ENCODE data around the gene OR2D2. TPM values are rescaled to one million over a fixed set of nuclear protein-coding genes. Genes with fewer than 3 reads are reported as not detected.

Gene OR2D2, protein sequence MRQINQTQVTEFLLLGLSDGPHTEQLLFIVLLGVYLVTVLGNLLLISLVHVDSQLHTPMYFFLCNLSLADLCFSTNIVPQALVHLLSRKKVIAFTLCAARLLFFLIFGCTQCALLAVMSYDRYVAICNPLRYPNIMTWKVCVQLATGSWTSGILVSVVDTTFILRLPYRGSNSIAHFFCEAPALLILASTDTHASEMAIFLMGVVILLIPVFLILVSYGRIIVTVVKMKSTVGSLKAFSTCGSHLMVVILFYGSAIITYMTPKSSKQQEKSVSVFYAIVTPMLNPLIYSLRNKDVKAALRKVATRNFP
- not detected for polyA plus RNA-seq (2012; ENCODE audit: insufficient read length, low read depth)

GRCh38 chr11:6892400-6892799 is at the start of gene OR2D2:
Gene OR2D2 (minus strand): TSS chr11:6892500. CDS start chr11:6892500, 0 bp downstream.
- TF ChIP-seq SIN3A (IDR thresholded peaks at IDR 0.05; ENCODE audit: borderline replicate concordance, insufficient read depth, low read length) (no peak), POLR2AphosphoS5 (IDR thresholded peaks at IDR 0.05; ENCODE audit: low read depth, low read length) (no peak)

GRCh38 chr11:6941970-6942369 is 49.7 kb upstream of the OR2D2 start:
- TF ChIP-seq REST (IDR thresholded peaks at IDR 0.05; ENCODE audit: insufficient read depth in 1 of 2, low read depth in 2 of 2, low read length in 2 of 2) (no peak), POLR2AphosphoS5 (IDR thresholded peaks at IDR 0.05; ENCODE audit: low read depth, low read length) (no peak), FOXP2 (optimal IDR thresholded peaks at IDR 0.05; ENCODE audit: borderline replicate concordance, extremely low read depth, extremely low read length, insufficient read depth) (no peak), SIN3A (IDR thresholded peaks at IDR 0.05; ENCODE audit: borderline replicate concordance, insufficient read depth, low read length) (no peak), TAF1 (IDR thresholded peaks at IDR 0.05; ENCODE audit: borderline replicate concordance, insufficient read depth, low read length) (no peak)

GRCh38 chr11:6932145-6932544 is 39.8 kb upstream of the OR2D2 start:
- TF ChIP-seq FOXP2 (optimal IDR thresholded peaks at IDR 0.05; ENCODE audit: borderline replicate concordance, extremely low read depth, extremely low read length, insufficient read depth) (no peak), SIN3A (IDR thresholded peaks at IDR 0.05; ENCODE audit: borderline replicate concordance, insufficient read depth, low read length) (no peak), REST (IDR thresholded peaks at IDR 0.05; ENCODE audit: insufficient read depth in 1 of 2, low read depth in 2 of 2, low read length in 2 of 2) (no peak), POLR2AphosphoS5 (IDR thresholded peaks at IDR 0.05; ENCODE audit: low read depth, low read length) (no peak), TAF1 (IDR thresholded peaks at IDR 0.05; ENCODE audit: borderline replicate concordance, insufficient read depth, low read length) (no peak)

- no peak for TF ChIP-seq REST (IDR thresholded peaks at IDR 0.05; ENCODE audit: insufficient read depth in 1 of 2, low read depth in 2 of 2, low read length in 2 of 2)
- TF ChIP-seq POLR2AphosphoS5 (IDR thresholded peaks at IDR 0.05; ENCODE audit: low read depth, low read length) = no peak
- no peak for TF ChIP-seq TAF1 (IDR thresholded peaks at IDR 0.05; ENCODE audit: borderline replicate concordance, insufficient read depth, low read length)
- TF ChIP-seq SIN3A (IDR thresholded peaks at IDR 0.05; ENCODE audit: borderline replicate concordance, insufficient read depth, low read length) = no peak
- TF ChIP-seq FOXP2 (optimal IDR thresholded peaks at IDR 0.05; ENCODE audit: borderline replicate concordance, extremely low read depth, extremely low read length, insufficient read depth) = no peak
These were observed 38.9 kb upstream of the OR2D2 start for GRCh38 chr11:6931146-6931713.

DNA sequence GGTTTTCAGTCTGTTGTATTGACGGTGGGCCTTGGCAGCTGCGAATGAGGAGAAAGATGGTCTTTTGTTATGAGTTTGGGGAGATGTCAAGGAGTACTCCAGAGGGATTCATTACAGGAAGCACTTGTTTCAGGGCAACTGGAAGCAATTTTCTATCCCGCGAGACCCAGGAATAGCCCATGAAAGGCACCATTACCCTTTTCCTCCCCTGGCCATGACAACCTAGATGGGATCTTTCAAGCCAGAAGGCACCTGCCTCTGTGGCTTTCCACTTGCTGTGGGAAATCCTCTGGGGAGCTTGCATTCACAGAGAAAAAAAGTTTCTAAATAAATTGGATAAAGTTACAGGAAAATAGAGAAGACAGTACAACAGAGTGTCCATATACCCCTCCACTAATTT is 36.6 kb upstream of the OR2D2 start:
- TF ChIP-seq FOXP2 (optimal IDR thresholded peaks at IDR 0.05; ENCODE audit: borderline replicate concordance, extremely low read depth, extremely low read length, insufficient read depth) (no peak), SIN3A (IDR thresholded peaks at IDR 0.05; ENCODE audit: borderline replicate concordance, insufficient read depth, low read length) (no peak), POLR2AphosphoS5 (IDR thresholded peaks at IDR 0.05; ENCODE audit: low read depth, low read length) (no peak), TAF1 (IDR thresholded peaks at IDR 0.05; ENCODE audit: borderline replicate concordance, insufficient read depth, low read length) (no peak), REST (IDR thresholded peaks at IDR 0.05; ENCODE audit: insufficient read depth in 1 of 2, low read depth in 2 of 2, low read length in 2 of 2) (no peak)

Measured in PFSK-1 (cell line).